ENCODE measurements around the gene DNAJB8.
A peak's percentile ranks its signal among the peaks of the same experiment; 100 is the strongest.

DNAJB8 gene

DNA sequence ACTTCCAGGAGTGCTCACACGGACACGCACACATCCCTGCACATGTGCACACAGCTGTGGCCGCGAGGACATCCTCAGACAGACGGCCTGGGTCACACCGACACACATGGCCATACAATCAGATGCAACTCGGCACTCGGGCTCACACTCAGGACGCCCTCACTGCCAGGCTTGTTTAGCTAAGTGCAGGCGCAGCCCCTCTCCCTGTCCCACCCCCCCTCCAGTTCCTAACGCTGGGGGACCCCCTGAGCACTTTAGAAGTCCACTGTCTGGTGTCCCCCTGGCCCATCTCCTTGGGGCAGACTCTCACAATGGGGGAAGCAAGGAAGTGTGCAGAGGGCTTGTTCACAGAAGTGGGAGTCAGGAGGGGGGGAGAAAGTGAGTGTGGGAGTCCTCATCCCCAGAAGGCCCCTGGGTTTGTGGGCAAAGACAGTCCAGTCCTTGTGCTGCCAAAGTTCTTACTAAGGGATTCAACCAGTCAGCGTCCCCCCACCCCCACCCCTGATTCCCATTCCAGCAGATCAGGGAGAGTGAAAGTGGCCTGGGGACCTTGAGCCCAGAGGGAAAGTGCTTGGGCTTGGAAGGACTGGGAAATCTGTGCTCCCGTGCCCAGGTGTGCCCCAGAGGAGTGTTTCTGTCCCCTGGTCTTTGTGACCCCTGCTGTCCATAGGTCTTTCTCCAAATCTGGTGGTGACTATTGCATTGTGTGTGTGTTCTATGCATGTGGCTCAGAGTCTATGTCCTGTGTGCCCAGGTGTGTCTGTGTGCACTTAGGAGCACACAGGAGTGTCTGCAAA lies 27.1 kb upstream of the DNAJB8 start:
- no peak for DNase-seq

DNA sequence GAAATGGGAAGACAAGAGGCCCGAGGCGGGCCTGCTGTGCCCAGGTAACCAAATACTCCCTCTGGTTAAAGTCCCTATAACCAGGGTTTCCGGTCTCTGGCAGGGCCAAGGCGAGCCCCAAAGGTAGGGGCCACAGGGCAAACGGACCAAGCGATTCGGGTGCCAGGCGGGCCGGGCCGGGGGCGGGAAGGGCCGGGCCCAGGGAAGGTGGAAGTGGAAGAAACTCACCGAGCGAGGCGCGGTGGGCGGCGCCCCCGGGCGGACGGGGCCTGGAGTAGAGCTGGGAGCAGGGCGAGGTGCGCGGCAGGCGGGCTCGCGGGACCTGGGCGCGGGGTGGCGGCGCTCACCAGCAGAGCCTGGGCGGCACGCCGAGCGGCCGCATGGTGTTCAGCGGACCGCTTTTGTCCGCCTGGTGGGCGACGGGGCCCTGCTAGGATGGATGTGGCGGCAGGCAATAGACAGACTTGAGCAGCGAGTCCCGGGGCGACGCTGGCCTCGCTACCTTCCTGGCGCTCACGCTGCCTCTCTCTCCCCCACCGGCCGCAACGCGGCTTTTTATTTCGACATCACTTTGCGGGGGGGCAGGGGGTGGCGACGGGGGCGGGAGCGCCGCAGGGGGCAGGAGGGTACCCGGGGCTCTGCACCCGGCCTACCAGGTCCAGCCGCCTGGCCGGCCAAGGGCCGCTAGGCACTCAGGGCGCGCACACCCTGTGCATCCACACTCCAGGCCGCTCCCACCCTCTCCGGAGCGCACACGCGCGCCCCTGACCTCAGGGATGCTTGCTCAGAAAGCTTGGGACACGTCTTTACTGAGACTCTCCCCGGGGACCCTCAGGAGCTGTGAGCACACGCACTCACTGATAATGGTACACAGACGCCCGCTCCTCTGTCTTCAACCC lies 26.2 kb upstream of the DNAJB8 start, which contains the start of gene GATA2:
Gene GATA2, minus strand, starts transcription at position 531 of the 899 bp plus-strand sequence. CDS start 6,170 bp downstream, outside the sequence.
- DNase-seq: peak in 1 of 2 donors; percentile 26

DNA sequence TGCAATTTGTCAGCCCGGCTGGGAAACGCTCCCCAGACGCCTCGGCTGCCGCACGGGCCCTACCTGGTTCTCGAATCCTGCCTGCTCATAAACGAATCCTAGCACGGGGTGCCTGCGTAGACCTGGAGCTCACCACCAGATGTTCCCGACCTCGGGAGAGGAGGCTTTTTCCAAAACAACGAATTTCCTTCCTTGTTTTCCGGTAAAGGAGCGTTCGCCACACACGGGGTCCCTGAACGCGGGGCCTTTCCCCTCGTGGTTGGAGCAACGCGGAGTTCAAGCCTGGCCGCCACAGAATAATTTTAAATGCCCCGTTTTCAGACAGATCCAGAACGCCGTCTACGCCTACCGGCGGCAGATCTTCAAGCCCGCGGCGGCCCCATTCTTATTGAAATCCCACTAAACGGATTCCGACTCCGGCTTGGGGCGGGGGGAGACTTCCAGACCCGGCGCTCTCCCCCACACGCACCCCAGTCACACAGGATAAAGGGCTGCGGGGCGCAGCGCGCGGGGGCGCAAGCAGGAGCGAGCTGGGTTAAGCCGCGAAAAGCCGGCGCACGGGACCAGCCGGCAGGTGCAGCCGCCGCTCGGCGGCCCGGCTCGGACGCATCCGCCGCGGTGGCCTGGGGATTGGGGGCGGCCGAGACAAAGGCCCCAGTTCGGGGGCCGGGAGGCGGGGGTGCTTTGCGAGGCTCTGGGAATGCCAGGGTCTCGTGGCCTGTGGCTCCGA lies 25.4 kb upstream of the DNAJB8 start:
- DNase-seq: no peak

DNA sequence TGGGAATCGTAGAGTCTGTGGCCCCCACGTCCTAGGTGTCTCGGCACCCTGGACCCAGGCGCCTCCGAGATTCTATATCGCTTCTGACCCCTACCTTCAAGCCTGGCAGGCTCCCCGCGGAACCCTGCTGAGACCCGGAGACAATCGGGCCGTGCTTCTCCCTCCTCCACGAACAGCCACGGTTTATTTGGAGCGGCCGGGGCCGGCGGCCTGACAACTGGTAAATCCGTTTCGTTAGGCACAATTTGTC lies 24.9 kb upstream of the DNAJB8 start:
- DNase-seq: no peak

DNA sequence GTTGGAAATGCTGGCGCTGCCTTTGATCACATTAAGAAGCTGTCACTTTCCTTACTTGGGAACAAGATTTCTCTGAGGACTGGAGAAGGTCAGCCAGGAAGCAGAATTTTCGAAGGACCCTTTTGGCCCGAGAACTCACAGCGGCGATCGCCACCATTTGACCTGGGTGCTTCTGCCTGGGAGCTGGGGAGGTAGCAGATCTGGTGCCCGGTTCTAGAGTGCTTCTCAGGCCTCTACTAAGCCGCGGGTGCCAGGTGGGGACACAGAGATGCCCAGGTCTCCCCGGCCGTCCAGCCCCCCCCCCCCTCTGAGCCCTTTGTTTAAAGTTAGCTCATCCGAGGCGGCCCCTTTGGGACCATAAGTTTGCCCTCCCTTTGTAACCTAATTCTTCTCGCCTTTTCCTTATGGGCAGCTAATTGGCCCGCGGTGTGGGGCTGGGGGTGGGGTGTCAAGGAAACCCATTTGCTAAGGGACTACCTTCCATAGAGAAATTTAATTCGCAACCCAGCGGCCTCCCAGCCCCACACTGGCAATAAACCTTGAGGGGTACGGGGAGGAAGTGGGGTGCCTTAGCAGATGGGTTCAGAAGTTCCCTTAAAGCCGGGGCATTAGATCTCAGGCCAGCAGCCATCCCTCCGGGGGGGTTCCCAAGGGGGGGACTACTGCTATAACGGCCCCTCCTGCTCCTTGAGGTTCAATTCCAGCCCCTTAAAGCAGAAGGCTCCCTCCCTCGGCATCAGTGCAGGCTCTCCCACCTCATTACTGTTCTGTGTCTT lies 24.4 kb upstream of the DNAJB8 start:
- DNase-seq: no peak

DNA sequence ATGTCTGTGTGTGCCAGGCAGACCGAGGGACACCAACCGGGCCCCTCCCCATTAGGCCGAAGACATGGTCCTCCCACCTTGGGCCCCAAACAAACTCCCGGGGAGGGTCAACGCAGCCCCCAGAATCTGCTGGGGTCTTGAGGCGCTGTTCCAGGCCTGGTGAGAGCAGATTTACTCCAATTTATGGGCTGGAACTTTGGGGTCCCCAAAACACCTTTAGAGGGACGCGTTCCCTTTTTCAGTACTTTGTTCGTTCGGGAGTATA lies 23.9 kb upstream of the DNAJB8 start:
- no peak for DNase-seq

DNA sequence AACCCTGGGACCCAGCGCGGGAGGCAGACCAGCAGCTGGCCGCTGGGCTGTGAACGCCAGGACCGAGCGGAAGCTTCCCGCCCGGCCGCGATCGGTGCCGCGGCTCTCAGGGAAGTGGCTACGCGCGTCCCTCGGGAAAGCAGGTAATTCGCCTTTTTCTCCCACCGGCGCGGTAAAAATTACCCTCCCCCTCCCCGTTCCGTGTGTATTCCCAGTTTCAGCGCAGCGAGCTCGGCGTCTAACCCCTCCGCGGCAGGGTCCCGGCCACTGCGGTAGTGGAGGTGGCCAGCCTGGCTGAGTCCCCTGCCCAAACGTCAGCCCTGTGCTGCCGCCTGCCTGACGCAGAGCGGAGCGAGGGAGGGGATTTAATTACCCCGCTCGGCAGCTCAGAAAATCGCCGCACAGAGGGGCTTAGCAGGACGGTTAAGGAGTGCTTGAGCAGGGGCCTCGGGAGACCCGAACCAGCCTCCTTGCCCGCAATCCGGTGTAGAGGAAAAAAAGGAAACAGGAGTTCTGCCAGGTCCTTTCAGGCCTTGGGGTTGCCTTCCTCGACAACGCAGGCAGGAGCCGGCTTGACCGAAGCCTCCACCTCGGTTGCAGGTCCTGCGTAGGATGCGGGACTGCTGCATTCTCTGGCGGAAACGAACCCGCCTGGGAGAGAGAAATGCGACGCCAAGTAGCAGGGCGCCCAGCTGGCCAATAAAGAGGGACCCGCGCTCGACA lies 23.4 kb upstream of the DNAJB8 start:
- peak in 1 of 2 donors; percentile 24 for DNase-seq

DNA sequence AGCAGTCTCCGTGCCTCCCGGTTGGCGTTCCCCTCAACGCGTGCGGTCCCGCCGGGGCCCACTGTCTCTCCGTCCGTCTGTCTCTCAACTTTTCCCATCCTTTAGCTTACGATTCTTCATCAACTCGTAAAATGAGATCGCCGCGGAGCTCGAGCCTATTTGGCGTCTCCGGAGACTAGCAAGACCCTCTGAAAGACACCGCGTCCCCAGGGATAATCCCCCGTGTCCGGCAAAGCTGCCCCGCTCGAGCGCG lies 22.9 kb upstream of the DNAJB8 start:
- DNase-seq: no peak

DNA sequence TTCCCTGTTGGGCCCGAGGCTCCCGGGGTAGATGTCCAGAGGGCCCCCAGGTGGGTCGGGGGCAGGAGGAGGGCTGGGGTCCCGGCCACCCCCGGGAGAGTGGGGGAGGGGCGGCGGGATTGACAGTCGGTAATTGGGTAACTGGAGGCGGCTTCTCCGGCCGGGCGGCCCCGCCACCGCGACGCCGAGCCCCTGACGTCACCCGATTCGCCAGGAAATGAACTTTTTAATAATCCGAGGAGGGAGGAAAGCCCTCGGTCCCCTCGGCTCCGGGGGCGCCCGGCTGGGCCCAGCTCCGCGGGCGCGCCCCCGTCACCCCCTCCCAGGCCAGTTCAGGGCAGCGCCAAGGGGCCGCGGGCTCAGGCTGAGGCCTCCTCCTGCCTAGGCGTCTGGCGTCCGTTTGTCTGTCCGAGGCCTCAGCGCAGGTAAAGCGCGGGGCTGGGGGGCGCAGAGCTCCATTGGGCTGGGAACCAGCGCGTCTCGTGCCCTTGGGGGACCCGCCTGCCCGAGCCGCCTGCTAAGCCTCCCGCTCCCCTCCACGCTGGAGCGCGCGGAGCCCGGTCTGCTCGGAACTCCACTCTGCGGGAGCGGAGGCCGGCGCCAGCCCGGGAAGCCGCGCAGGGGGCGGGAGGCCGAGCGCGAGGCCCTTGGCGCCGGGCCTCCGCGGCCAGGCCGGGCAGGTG lies 22.4 kb upstream of the DNAJB8 start:
- DNase-seq: no peak

DNA sequence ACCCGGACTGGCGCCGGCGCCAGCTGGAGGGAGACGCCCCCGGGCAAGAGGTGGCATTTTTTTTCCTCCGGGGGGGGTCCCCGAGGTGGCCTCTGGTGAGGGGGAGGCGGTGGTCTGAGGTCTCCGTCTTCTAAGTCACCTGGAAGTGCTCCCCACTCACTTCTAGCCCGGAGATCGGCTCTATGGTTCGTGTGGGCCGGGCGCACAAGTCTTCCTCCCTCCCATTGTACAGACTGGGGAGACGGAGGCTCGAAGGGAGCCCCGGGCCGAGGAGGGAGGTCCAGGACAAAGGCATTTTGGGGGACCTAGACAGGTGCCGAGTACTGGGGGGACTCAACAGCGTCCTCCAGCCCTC lies 21.9 kb upstream of the DNAJB8 start:
- no peak for DNase-seq

DNA sequence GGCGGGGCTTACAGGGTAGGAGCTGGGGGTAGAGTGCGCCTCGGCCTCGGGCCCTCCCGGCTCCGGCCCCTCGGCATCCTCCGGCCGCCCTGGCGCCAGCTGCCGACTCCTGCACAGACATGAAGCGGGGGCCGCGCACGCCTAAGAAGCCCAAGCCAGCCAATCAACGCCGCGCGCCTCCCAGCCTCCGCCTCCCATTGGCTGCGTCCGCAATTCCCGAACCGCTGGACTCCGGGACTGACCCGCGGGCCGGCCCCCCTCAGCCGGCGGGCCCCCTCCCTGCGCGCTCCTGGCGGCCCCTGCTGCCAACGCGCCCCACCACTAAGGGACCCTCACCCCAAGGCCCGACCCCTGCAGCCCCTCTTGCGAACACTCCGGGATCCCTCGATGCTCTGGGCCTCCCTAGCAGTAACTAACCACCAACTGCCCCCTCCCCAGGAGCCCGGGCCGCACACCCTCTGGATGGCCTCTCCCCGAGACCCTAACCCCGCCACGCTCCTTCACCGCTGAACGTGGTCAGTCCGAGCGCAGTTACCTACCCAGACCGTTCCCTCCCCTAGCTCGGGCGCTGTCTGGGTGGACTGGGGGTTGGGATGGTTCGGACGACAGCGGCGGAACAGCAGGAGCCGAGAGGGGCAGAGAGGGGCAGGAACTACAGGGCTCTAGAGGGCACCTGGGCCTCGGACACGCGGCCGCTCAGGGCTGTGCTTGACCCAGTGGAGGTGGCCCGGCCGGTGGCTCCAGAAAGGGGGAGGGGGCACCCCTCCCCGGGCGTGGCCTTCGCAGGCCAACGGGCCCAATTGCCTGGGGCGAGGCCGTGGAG lies 21.3 kb upstream of the DNAJB8 start:
- peak in 1 of 2 donors; percentile 31 for DNase-seq

DNA sequence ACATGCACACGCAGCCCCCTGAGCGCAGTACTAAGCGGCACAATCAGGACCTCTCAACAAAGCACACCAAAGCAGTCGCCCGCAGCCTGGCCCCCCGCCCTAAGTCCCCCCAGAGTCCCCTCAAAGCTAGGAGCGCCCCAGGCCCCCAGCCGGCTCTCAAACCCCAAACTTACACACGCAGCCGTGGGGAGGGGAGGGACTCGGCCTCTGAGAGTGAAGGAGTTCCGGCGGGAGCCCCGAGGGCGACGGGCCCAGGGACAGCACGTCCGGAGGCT lies 20.8 kb upstream of the DNAJB8 start:
- DNase-seq: no peak

DNA sequence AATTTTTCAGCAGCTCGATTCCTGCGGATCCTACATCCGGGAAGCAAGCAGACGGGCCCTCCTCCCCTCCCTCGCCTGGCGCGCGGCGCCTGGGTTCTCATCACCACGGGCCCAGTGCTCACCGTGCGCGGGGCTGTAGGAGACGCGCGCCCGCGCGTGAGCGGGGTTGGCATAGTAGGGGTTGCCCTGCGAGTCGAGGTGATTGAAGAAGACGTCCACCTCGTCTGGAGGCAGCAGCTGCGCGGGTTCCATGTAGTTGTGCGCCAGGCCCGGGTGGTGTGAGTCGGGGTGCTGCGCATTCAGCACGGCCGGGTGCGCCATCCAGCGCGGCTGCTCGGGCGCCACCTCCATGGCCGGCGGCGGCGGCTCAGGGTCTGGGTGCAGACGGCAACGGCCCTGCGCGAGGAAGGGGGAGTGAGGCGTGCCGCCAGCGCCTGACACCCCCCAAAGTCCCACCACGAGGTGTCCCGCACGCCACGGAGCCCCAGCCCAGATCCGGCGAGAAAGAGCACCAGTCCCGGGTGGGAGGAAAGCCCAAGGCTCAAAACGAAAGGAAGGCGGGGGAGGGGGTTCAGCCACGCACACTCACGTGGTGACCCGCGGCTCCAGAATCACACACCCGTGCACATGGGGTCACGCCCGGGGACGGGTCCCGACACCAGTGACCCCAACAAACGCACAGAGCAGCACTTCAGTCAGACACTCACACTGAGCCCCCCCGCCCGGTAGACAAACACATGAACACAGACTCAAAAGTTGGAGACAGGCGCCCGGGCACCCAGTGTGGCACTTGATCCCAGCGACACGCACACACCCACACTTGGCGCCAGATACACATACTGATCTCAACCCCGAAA lies 20.2 kb upstream of the DNAJB8 start:
- DNase-seq: no peak

DNA sequence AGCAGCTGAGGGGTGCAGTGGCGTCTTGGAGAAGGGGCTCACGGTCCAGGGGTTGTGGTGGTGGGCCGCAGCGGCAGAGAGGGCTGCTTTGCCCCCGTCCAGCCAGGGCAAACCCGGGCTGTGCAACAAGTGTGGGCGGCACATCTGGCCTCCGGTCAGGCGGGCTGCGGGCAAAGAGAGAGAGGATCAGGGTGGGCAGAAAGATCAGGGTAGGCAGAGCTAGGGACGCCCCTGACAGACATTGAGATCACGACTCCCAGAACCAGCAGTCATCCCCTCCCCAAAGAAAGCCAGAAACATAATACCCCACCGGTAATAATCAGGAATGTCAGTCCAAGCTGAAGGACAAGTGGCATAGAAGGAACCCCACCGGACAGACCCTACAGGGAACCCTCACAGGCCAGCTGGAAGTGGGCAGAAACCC lies 19.5 kb upstream of the DNAJB8 start:
- DNase-seq: no peak

DNA sequence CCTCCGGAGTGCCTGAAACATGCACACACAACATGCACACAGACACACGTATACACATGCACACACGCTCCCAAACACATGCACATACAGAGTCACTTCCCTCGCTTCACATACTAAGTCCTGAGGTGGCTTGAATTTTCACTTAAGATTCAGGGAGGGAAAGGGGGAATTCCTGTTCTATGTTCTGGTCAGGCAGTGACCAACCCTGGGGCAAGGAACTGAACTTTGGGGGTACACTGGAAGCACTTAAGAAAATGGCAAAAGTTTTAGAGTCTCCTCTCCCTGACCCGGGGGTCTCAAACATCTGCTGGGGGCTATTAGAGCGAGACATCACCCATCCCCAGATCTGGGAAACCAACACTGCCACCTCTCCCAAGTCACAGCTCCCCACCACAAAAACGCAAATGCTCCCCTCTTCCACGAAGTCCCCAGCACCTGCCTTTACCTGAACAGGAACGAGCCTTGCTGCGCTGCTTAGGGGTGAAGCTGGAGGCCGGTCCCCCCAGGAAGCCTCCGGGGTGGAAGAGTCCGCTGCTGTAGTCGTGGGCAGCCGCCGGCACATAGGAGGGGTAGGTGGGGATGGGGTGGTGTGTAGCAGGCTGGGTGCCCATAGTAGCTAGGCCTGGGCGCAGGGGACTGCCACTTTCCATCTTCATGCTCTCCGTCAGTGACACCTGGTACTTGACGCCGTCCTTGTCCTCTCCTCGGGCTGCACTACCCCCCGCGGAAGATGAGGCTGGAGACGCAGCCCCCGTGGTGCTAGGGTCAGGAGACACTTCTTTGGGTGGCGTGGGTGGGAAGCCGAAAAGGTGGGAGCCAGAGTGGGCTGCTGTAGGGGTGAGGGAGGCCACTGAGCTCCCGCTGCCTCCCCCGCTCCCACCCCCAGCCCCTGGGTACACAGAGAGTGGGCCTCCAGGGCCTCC lies 18.9 kb upstream of the DNAJB8 start:
- DNase-seq: no peak

DNA sequence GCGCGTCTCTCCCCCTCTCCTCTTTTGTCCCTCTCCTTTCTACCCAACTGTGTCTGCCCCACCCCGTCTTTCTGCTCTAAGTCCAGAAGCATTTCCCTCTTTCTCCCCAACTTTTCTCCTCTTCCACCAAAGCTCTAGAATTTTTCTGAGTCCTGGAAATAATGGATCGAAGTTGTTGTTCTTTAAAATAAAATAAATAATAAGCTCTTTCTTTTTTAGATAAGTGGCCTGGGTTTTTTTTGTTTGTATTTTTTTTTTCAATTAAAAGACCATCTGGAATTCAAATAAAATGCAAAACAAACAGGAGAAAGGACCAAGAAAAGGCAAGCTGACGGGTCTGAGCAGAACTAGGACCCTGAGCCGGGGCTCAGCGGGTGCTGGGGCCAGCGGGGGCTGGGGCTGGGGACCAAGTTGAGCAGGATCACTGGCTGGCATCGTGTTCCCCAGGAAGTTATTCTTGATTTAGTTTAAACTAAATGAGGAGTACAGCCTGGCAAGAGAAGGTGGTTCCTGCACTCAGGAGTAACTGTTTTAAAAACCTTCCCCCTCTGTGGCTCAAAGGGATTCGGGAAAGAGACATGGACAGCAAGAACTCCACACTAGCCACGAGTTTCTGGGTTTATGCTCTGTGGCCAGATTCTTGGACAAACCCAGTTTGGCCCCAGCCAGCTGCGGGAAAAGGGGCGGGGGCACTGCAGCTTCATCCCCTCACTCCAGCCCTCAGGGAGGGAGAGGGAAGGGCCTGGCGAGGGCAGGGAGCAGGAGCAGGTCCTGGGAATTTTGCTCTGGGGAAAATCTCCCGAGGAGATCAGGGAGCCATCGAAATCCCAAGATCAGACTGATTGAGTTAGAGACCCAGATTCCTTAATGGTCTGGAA lies 18.0 kb upstream of the DNAJB8 start:
- DNase-seq: no peak

DNA sequence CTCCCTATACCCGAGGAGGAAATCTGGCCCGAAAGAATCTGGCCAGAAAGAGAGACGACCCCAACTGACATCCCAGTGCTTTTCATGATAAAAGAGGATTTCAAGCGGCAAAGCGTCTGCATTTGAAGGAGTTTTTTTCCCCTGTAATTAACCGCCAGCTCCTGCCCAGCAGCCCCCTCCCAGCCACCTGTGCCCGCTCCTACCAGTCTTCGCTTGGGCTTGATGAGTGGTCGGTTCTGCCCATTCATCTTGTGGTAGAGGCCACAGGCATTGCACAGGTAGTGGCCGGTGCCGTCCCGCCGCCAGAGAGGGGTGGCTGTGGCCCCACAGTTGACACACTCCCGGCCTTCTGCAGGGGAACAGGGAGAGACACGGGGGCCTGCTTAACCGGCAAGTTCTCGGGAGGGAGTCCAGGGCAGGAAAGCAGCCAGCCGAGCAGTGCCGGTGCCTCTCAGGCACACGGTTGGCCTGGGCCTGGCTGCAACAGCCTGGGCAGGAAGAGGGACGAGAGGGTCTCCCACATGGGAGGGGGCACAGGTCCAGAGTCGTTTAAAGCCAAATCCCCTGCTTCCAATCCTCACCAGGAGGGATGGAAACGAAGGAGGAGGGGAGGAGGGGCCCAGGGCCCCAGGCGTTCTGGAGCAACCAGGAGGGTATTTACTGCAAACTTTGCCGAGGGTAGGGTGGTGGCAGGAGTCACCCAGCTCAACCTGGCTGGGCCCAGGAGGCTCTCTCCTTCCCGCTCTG lies 17.1 kb upstream of the DNAJB8 start:
- DNase-seq: no peak
